ENCODE results near the gene APMAP. TPM values are rescaled to one million over a fixed set of nuclear protein-coding genes. Genes with fewer than 3 reads are reported as not detected.

The APMAP gene
- total and polyA plus RNA-seq, 9 donors, result 23.5 to 103 (median 45.8) TPM

- Histone ChIP-seq H3K9me3 (no peaks in the 10 kb centered on the region), H3K27ac (no peak overlapping the region), H3K27me3 (no peaks in the 10 kb centered on the region), H3K4me1 (ENCODE audit: insufficient read depth) (no peaks in the 10 kb centered on the region), H3K4me3 (no peak overlapping the region), H3K36me3 (no peaks in the 10 kb centered on the region)
- WGBS, 3 donors, result 85 to 90% (median 88%) methylated on average over 9 of the region's 9 CpGs
- no peak for TF ChIP-seq CTCF (IDR thresholded peaks at IDR 0.05)
- TF ChIP-seq EP300 (IDR thresholded peaks at IDR 0.05), result no peak
- TF ChIP-seq POLR2A (IDR thresholded peaks at IDR 0.05), result no peak
- no peak for DNase-seq
- intact Hi-C loops (cut with DNase I), result no loop called here
Measured at GRCh38 chr20:24964506-24964840, 28.1 kb downstream of the APMAP start.

GRCh38 chr20:24963672-24964505 lies 28.7 kb downstream of the APMAP start:
- H3K27me3 ChIP-seq, result no peaks in the 10 kb centered on the region
- H3K36me3 ChIP-seq, result no peaks in the 10 kb centered on the region
- TF ChIP-seq CTCF (IDR thresholded peaks at IDR 0.05) (no peak), EP300 (IDR thresholded peaks at IDR 0.05) (no peak), POLR2A (IDR thresholded peaks at IDR 0.05) (no peak)
- no peak for DNase-seq
- intact Hi-C loops (cut with DNase I), result no loop called here
- WGBS, 3 donors, result 94 to 97% (median 95%) methylated on average over 21 of the region's 21 CpGs
- no peaks in the 10 kb centered on the region for H3K4me1 ChIP-seq (ENCODE audit: insufficient read depth)
- no peak overlapping the region for H3K4me3 ChIP-seq
- H3K9me3 ChIP-seq, result no peaks in the 10 kb centered on the region
- no peak overlapping the region for H3K27ac ChIP-seq

GRCh38 chr20:24962510-24962909 lies 30.0 kb downstream of the APMAP start:
- H3K4me3 ChIP-seq, result no peak overlapping the region
- H3K27me3 ChIP-seq, result no peaks in the 10 kb centered on the region
- WGBS, 3 donors, result 85 to 91% (median 86%) methylated on average over 6 of the region's 6 CpGs
- H3K27ac ChIP-seq, result no peak overlapping the region
- no peak for DNase-seq
- intact Hi-C loops (cut with DNase I), result no loop called here
- no peaks in the 10 kb centered on the region for H3K4me1 ChIP-seq (ENCODE audit: insufficient read depth)
- H3K9me3 ChIP-seq, result no peaks in the 10 kb centered on the region
- no peak for TF ChIP-seq POLR2A (IDR thresholded peaks at IDR 0.05)
- no peak for TF ChIP-seq CTCF (IDR thresholded peaks at IDR 0.05)
- no peak for TF ChIP-seq EP300 (IDR thresholded peaks at IDR 0.05)
- H3K36me3 ChIP-seq, result no peaks in the 10 kb centered on the region

GRCh38 chr20:24962182-24962492 lies 30.4 kb downstream of the APMAP start:
- intact Hi-C loops (cut with DNase I), result no loop called here
- H3K27ac ChIP-seq, result no peak overlapping the region
- WGBS, 3 donors, result 93 to 95% (median 94%) methylated on average over 2 of the region's 2 CpGs
- H3K27me3 ChIP-seq, result no peaks in the 10 kb centered on the region
- H3K36me3 ChIP-seq, result no peaks in the 10 kb centered on the region
- H3K4me1 ChIP-seq (ENCODE audit: insufficient read depth), result no peaks in the 10 kb centered on the region
- no peak overlapping the region for H3K4me3 ChIP-seq
- no peak for DNase-seq
- H3K9me3 ChIP-seq, result no peaks in the 10 kb centered on the region
- TF ChIP-seq EP300 (IDR thresholded peaks at IDR 0.05) (no peak), CTCF (IDR thresholded peaks at IDR 0.05) (no peak), POLR2A (IDR thresholded peaks at IDR 0.05) (no peak)

Measured in ovary (tissue), 9 donors.